Spleen (tissue), 7 donors: ENCODE data around the gene HLF.

Source experiments
- POLR2A ChIP-seq, 3 donors: fragments of 450-650 bp; IDR thresholded peaks; one replicate each; pipeline ENCODE4 v1.5.1; 2017; ENCODE audit warnings: antibody characterized with exemption in 3 of 3, mild to moderate bottlenecking in 1 of 3
- TF ChIP-seq, protein P1 (sequence below), 11 experiments: fragments of 200-600 bp in 7 of 11; fragments of 450-650 bp in 4 of 11; sonication (generic) in 4 of 11; IDR thresholded peaks in 8 of 11; conservative IDR thresholded peaks in 3 of 11; 1 replicate in 7 of 11; 2 replicates in 4 of 11; pipeline versions ENCODE4 v1.4.0 to v1.8.0; 2016 to 2021; ENCODE audit warnings: antibody characterized with exemption in 11 of 11, inconsistent platforms in 4 of 11, mild to moderate bottlenecking in 1 of 11
- donor health status: DM: no; HTN: no; CAD: no; lungs with moderate emphysema.
- donor health status: DM: no; HTN: no; CAD: no.
- donor health status: DM: no; HTN: no; CAD: no.

DNA sequence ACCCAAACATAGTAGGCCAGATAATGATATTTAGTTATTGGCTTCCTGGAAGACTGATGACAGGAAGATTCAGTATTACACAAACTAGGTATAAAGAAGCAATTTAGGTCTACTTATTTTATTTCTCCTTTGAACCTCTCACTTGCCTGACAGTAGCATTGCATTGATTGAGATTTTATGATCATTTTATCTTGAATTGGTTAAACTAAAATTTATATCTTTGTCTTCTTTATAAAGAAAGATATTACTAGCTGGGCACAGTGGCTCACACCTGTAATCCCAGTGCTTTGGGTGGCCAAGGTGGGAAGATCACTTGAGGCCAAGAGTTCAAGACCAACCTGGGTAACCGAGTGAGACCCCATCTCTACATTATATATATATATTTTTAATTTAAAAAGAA, 14.4 kb downstream of the HLF start:
- TF ChIP-seq, protein P1, sequence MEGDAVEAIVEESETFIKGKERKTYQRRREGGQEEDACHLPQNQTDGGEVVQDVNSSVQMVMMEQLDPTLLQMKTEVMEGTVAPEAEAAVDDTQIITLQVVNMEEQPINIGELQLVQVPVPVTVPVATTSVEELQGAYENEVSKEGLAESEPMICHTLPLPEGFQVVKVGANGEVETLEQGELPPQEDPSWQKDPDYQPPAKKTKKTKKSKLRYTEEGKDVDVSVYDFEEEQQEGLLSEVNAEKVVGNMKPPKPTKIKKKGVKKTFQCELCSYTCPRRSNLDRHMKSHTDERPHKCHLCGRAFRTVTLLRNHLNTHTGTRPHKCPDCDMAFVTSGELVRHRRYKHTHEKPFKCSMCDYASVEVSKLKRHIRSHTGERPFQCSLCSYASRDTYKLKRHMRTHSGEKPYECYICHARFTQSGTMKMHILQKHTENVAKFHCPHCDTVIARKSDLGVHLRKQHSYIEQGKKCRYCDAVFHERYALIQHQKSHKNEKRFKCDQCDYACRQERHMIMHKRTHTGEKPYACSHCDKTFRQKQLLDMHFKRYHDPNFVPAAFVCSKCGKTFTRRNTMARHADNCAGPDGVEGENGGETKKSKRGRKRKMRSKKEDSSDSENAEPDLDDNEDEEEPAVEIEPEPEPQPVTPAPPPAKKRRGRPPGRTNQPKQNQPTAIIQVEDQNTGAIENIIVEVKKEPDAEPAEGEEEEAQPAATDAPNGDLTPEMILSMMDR (IDR thresholded peaks at IDR 0.05 in 8 of 11, conservative IDR thresholded peaks at IDR 0.05 in 3 of 11), result no peak
- TF ChIP-seq POLR2A (IDR thresholded peaks at IDR 0.05), result no peak
